GM12878 (cell line): ENCODE results near the gene FAM47E. TPM values are rescaled to one million over a fixed set of nuclear protein-coding genes. Genes with fewer than 3 reads are reported as not detected.

Experiments
- ATAC-seq: fragments of 200-7000 bp; cut with Tn5 transposase; 3 replicates; pipeline ENCODE4 v1.9.1; 2020; ENCODE audit warnings: mild to moderate bottlenecking, moderate library complexity
- BruUV-seq: library from RNA; stranded (reverse); fragments of 400-500 nt; replicated peaks from 2 replicates; lab custom pipeline; 2021; lab: Mats Ljungman, UMichigan
- CTCF ChIA-PET: fragments of 300-600 bp; sonication (Branson Sonifier 250); formaldehyde crosslinking; extraction: SDS; loops from one replicate; lab custom pipeline; 2021; ENCODE audit warnings: inconsistent platforms; lab: Yijun Ruan, JAX
- POLR2A ChIA-PET: fragments of 350-600 bp; formaldehyde crosslinking; extraction: SDS; loops from one replicate; lab custom pipeline; 2021; ENCODE audit warnings: inconsistent platforms; lab: Charles Lee
- RAD21 ChIA-PET: fragments of 300-600 bp; sonication (Branson Sonifier 250); formaldehyde crosslinking; loops from one replicate; lab custom pipeline; 2023; ENCODE audit warnings: antibody characterized with exemption; ENCODE audit not compliant: unreplicated experiment; lab: Charles Lee
- SMC1A ChIA-PET: fragments of 300-600 bp; sonication (Branson Sonifier 250); formaldehyde crosslinking; loops from one replicate; lab custom pipeline; 2023; ENCODE audit not compliant: unreplicated experiment, uncharacterized antibody; lab: Charles Lee
- DNase-seq: peaks from one replicate; pipeline ENCODE4 v3.0.0-alpha.2; 2011; ENCODE audit warnings: low read depth, low spot score
- FAIRE-seq: peaks from 3 replicates; lab custom pipeline; 2011; peaks lifted over from hg19 to GRCh38; lab: Jason Lieb, UNC
- H2AFZ ChIP-seq: 2 replicates; pipeline ENCODE4 v1.6.0; 2011; ENCODE audit warnings: low read depth, low read length, control low read depth; ENCODE audit not compliant: control insufficient read depth
- H3K27ac ChIP-seq: 2 replicates; pipeline ENCODE4 v1.5.1; 2011; ENCODE audit warnings: control low read depth; ENCODE audit not compliant: control insufficient read depth, insufficient read depth
- H3K27me3 ChIP-seq, 2 experiments: replicated peaks in 1 of 2; 2 replicates each; pipeline versions ENCODE4 v1.6.0 to v1.6.1; 2011; ENCODE audit warnings: low read length in 1 of 2; ENCODE audit not compliant: control insufficient read depth in 2 of 2, insufficient read depth in 2 of 2
- H3K36me3 ChIP-seq, 2 experiments: 2 replicates each; pipeline ENCODE4 v1.5.1; 2011; ENCODE audit warnings: low read length in 1 of 2; ENCODE audit not compliant: control insufficient read depth in 2 of 2, insufficient read depth in 2 of 2
- H3K4me1 ChIP-seq: 2 replicates; pipeline ENCODE4 v1.6.1; 2011; ENCODE audit warnings: mild to moderate bottlenecking, low read length, moderate library complexity, mixed read lengths; ENCODE audit not compliant: control insufficient read depth, insufficient read depth
- H3K4me2 ChIP-seq: 2 replicates; pipeline ENCODE4 v1.6.0; 2011; ENCODE audit warnings: control low read depth; ENCODE audit not compliant: control insufficient read depth, insufficient read depth
- H3K4me3 ChIP-seq: fragments of 200-600 bp; sonication (generic); 2 replicates; pipeline ENCODE4 v1.5.1; 2016
- H3K79me2 ChIP-seq: 2 replicates; pipeline ENCODE4 v1.6.0; 2011; ENCODE audit warnings: low read length; ENCODE audit not compliant: control insufficient read depth, insufficient read depth
- H3K9ac ChIP-seq: 2 replicates; pipeline ENCODE4 v1.8.0; 2011; ENCODE audit warnings: low read length, control low read depth, mixed read lengths; ENCODE audit not compliant: control insufficient read depth, insufficient read depth
- H3K9me3 ChIP-seq: replicated peaks from 3 replicates; pipeline ENCODE4 v1.5.1; 2011; ENCODE audit warnings: mild to moderate bottlenecking, low read length; ENCODE audit not compliant: control insufficient read depth, insufficient read depth
- H4K20me1 ChIP-seq: 2 replicates; pipeline ENCODE4 v1.6.0; 2011; ENCODE audit not compliant: control insufficient read depth, insufficient read depth
- ASH2L ChIP-seq: fragments of 300-600, 200-600 bp; sonication (generic); IDR thresholded peaks from 2 replicates; pipeline ENCODE4 v1.6.1; 2017; ENCODE audit warnings: low read depth, mild to moderate bottlenecking, borderline replicate concordance
- BHLHE40 ChIP-seq, 2 experiments: fragments of 450-650 bp in 1 of 2; IDR thresholded peaks; 2 replicates each; pipeline ENCODE4 v1.6.1; 2011 to 2017; ENCODE audit warnings: low read depth in 2 of 2, borderline replicate concordance in 1 of 2, improper control_type of control experiment in 1 of 2, low read length in 1 of 2, mild to moderate bottlenecking in 1 of 2
- EED ChIP-seq: sonication (generic); IDR thresholded peaks from 2 replicates; pipeline ENCODE4 v1.6.1; 2016; ENCODE audit warnings: antibody characterized with exemption, low read depth
- IRF5 ChIP-seq: fragments of 450-650 bp; IDR thresholded peaks from 2 replicates; pipeline ENCODE4 v1.6.1; 2017; ENCODE audit warnings: borderline replicate concordance
- KLF5 ChIP-seq: fragments of 450-650 bp; IDR thresholded peaks from 2 replicates; pipeline ENCODE4 v1.6.1; 2014; ENCODE audit warnings: mild to moderate bottlenecking; ENCODE audit not compliant: partially characterized antibody
- MTA2 ChIP-seq: fragments of 450-650 bp; IDR thresholded peaks from 2 replicates; pipeline ENCODE4 v1.6.1; 2016; ENCODE audit warnings: low read depth, mild to moderate bottlenecking, moderate library complexity
- MYC ChIP-seq: IDR thresholded peaks from 2 replicates; pipeline ENCODE4 v1.6.1; 2011; ENCODE audit warnings: mild to moderate bottlenecking, low read length, moderate library complexity, inconsistent platforms; ENCODE audit not compliant: insufficient read depth, insufficient replicate concordance, insufficient read length, severe bottlenecking
- RUNX3 ChIP-seq: IDR thresholded peaks from 2 replicates; pipeline ENCODE4 v1.6.1; 2012; ENCODE audit warnings: low read length, inconsistent platforms
- SP1 ChIP-seq: IDR thresholded peaks from one replicate; pipeline ENCODE4 v1.6.1; 2011; ENCODE audit warnings: low read depth, low read length
- SREBF1 ChIP-seq: IDR thresholded peaks from 2 replicates; pipeline ENCODE4 v1.6.1; 2012; ENCODE audit warnings: mild to moderate bottlenecking, low read length
- SREBF2 ChIP-seq: IDR thresholded peaks from 2 replicates; pipeline ENCODE4 v1.6.1; 2012; ENCODE audit warnings: mild to moderate bottlenecking, low read length
- STAT3 ChIP-seq: IDR thresholded peaks from 2 replicates; pipeline ENCODE4 v1.6.1; 2011; ENCODE audit warnings: low read depth, low read length, improper control_type of control experiment
- TARDBP ChIP-seq: IDR thresholded peaks from 2 replicates; pipeline ENCODE4 v1.6.1; 2016; ENCODE audit warnings: borderline replicate concordance
- ZBTB33 ChIP-seq: fragments of 450-650 bp; IDR thresholded peaks from 2 replicates; pipeline ENCODE4 v1.6.1; 2017; ENCODE audit warnings: mild to moderate bottlenecking
- WGBS: methylation state at CpG from one replicate; pipeline ENCODE4 v1.1.6; 2016; ENCODE audit warnings: low lambda C conversion rate; ENCODE audit not compliant: insufficient replicate concordance, insufficient coverage; ENCODE audit errors: missing lambda C conversion rate; 5-methylcytosine and 5-hydroxymethylcytosine counted together
- in situ Hi-C: fragments of 300-500 bp; cut with MboI; formaldehyde crosslinking; loops from 9 replicates; pipeline ENCODE4 v1.14.3; 2018; ENCODE audit warnings: mixed read lengths
- intact Hi-C: fragments of 100-400 bp; cut with micrococcal nuclease; formaldehyde crosslinking; loops from one replicate; pipeline ENCODE4 v1.14.2; 2022; ENCODE audit not compliant: unreplicated experiment
- polyA plus RNA-seq, 11 experiments: library from polyadenylated mRNA; depleted of rRNA in 4 of 11; unstranded in 6 of 11; stranded (reverse) in 5 of 11; fragments of >200 nt; fragmentation: Nextera tagmentation in 4 of 11; fragmentation: Illumina TruSeq in 1 of 11; extraction: Ambion mirVana in 4 of 11; extraction: Trizol in 1 of 11; gene quantifications; 1 replicate in 1 of 11; 2 replicates in 10 of 11; pipeline versions ENCODE4 v1.2.1 to v1.2.3, GENCODE V29; 2011 to 2016; ENCODE audit warnings: inconsistent platforms in 2 of 11, missing spikeins in 2 of 11, low read depth in 1 of 11
- total RNA-seq, 4 experiments: library from RNA; depleted of rRNA in 3 of 4; stranded (reverse); fragments of >200 nt in 3 of 4; fragmentation: Illumina TruSeq in 1 of 4; extraction: Trizol in 1 of 4; gene quantifications; 2 replicates each; pipeline versions ENCODE4 v1.2.1 to v1.2.3, GENCODE V29; 2013 to 2021
- TF ChIP-seq, protein P1 (sequence below): IDR thresholded peaks from 2 replicates; pipeline ENCODE4 v1.6.1; 2011; ENCODE audit warnings: low read depth, low read length, improper control_type of control experiment, borderline replicate concordance

The FAM47E gene
- total and polyA plus RNA-seq, 10 of the 15 experiments (the other 5 are each of a cell fraction or from before 2014, with no cell fraction given): 0.03 TPM; not detected in 9

GRCh38 chr4:76252271-76252653 is 741 bp downstream of the FAM47E start:
- POLR2A ChIA-PET: no interaction called here
- Histone ChIP-seq H3K4me2 (no peak overlapping the region), H3K4me3 (no peak overlapping the region), H3K9me3 (no peaks in the 10 kb centered on the region; the same call in 2 of the 3 replicates), H4K20me1 (no peaks in the 10 kb centered on the region), H3K36me3 (no peaks in the 10 kb centered on the region), H3K4me1 (no peaks in the 10 kb centered on the region), H3K79me2 (no peaks in the 10 kb centered on the region), H3K27ac (no peak overlapping the region), H3K27me3 (peaks cover 2 to 5% of the 10 kb centered on the region in 2 experiments), H3K9ac (no peak overlapping the region), H2AFZ (no peak overlapping the region)
- FAIRE-seq (no peak), DNase-seq (no peak), ATAC-seq (no peak)
- CTCF ChIA-PET: interaction anchor here (1.0 to 1.8 kb wide), 2 partner anchors 11 to 23 kb away, joined by 3 to 5 read pairs; no protein-coding TSS in a partner anchor
- no TSS peak for BruUV-seq
- SMC1A ChIA-PET: no interaction called here
- intact Hi-C loops: no loop called here
- RAD21 ChIA-PET: no interaction called here
- TF ChIP-seq ASH2L (no peak), TARDBP (no peak), BHLHE40 (IDR thresholded peaks at IDR 0.05; ENCODE audit: borderline replicate concordance in 1 of 2, low read depth in 2 of 2, low read length in 1 of 2) (no peak), KLF5 (no peak), MTA2 (no peak), SREBF2 (no peak)
- TF ChIP-seq, protein P1, sequence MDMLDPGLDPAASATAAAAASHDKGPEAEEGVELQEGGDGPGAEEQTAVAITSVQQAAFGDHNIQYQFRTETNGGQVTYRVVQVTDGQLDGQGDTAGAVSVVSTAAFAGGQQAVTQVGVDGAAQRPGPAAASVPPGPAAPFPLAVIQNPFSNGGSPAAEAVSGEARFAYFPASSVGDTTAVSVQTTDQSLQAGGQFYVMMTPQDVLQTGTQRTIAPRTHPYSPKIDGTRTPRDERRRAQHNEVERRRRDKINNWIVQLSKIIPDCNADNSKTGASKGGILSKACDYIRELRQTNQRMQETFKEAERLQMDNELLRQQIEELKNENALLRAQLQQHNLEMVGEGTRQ: no peak
- in situ Hi-C loops: no loop called here
- WGBS: 54% methylated on average over 8 of the region's 8 CpGs

GRCh38 chr4:76253511-76253910 is 2.0 kb downstream of the FAM47E start:
- Histone ChIP-seq H3K9ac (no peak overlapping the region), H2AFZ (no peak overlapping the region), H3K9me3 (no peaks in the 10 kb centered on the region; the same call in 2 of the 3 replicates), H3K36me3 (no peaks in the 10 kb centered on the region), H3K4me1 (no peaks in the 10 kb centered on the region), H3K79me2 (no peaks in the 10 kb centered on the region), H3K27me3 (peaks cover 2 to 5% of the 10 kb centered on the region in 2 experiments), H4K20me1 (no peaks in the 10 kb centered on the region), H3K4me3 (no peak overlapping the region), H3K27ac (no peak overlapping the region), H3K4me2 (no peak overlapping the region)
- in situ Hi-C loops (no loop called here), intact Hi-C loops (no loop called here)
- DNase-seq (no peak), FAIRE-seq (no peak), ATAC-seq (no peak)
- ChIA-PET SMC1A (interaction anchor here (1.3 kb wide), 1 partner anchor 74 kb away, joined by 3 read pairs; no protein-coding TSS in a partner anchor), CTCF (interaction anchor here (1.0 to 1.8 kb wide), 2 partner anchors 12 to 25 kb away, joined by 3 to 5 read pairs; no protein-coding TSS in a partner anchor), POLR2A (no interaction called here), RAD21 (no interaction called here)
- no TSS peak for BruUV-seq
- WGBS: 23% methylated on average over 3 of the region's 6 CpGs
- TF ChIP-seq ZBTB33: no peak
- TF ChIP-seq SREBF1: no peak
- no peak for TF ChIP-seq STAT3
- TF ChIP-seq MYC: no peak
- no peak for TF ChIP-seq EED
- no peak for TF ChIP-seq RUNX3
- TF ChIP-seq IRF5: no peak
- TF ChIP-seq SP1: no peak
